GM12865 (cell line): ENCODE results near the gene PIP4K2B.

ENCODE experiments used
- DNase-seq: peaks from one replicate; pipeline ENCODE4 v3.0.0; 2010; ENCODE audit warnings: low read depth
- H3K4me3 ChIP-seq: 2 replicates; pipeline ENCODE4 v1.5.1; 2011; ENCODE audit warnings: mild to moderate bottlenecking, low read depth, low read length, control low read depth
- TF ChIP-seq, protein P1 (sequence below): IDR thresholded peaks from 2 replicates; pipeline ENCODE4 v1.5.1; 2011; ENCODE audit warnings: low read length, control low read depth, low read depth, inconsistent platforms; ENCODE audit not compliant: insufficient read depth; ENCODE audit errors: missing control alignments

PIP4K2B gene

DNA sequence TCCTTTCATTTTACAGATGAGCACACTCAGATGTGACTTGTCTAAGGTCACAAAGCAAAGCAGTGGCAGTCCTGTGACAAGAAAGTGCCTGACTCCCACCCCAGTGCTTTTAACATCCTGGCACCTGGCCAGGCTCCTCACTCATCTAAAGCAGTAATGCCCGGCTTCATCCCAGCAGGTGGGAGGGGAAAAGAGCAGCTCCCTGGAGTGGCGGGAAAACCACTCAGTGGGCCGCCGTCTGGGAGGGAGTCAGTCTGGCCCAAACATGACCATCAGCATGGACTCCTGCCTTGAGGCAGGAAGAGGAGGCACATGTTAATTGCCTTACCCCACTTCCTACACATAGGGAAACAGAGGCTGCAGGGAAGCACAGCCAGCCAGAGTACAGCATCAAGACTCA is 53.8 kb downstream of the PIP4K2B start:
- TF ChIP-seq, protein P1, sequence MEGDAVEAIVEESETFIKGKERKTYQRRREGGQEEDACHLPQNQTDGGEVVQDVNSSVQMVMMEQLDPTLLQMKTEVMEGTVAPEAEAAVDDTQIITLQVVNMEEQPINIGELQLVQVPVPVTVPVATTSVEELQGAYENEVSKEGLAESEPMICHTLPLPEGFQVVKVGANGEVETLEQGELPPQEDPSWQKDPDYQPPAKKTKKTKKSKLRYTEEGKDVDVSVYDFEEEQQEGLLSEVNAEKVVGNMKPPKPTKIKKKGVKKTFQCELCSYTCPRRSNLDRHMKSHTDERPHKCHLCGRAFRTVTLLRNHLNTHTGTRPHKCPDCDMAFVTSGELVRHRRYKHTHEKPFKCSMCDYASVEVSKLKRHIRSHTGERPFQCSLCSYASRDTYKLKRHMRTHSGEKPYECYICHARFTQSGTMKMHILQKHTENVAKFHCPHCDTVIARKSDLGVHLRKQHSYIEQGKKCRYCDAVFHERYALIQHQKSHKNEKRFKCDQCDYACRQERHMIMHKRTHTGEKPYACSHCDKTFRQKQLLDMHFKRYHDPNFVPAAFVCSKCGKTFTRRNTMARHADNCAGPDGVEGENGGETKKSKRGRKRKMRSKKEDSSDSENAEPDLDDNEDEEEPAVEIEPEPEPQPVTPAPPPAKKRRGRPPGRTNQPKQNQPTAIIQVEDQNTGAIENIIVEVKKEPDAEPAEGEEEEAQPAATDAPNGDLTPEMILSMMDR, result no peak
- peak overlapping the region; percentile 23 for H3K4me3 ChIP-seq

DNA sequence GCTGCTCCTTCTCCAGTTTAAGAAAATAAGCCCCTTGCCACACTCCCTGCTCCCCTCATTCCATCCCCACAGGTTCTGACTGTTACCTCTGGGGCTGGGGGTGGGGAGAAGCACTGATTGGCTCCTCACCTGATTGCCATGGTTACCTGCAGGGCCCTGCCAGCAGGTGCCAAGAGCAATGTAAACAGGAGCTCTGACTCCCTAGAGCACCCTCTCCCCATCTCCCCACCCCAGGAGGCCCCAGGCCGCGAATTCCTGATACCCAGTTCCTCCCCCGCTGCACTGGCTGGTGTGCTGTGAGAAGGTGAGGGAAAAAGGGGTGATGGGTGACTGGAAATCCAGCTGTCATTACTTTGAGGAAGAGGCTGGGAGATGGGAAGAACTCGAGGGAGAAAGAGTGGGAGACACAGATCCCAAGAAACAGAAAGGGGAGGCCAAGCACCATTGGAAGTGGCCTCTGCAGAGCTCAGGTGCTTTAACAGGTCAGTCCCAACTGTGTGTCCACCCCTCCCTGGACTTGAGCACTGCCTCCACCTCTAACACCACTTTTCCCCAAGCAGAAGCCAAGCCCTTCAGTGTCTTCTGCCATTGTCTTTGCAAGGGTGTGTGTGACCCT is 55.7 kb downstream of the PIP4K2B start:
- DNase-seq, result no peak
- TF ChIP-seq, protein P1, result no peak
- H3K4me3 ChIP-seq, result no peak overlapping the region

More for the DNA sequence above, 53.8 kb downstream of the PIP4K2B start:
- no peak for DNase-seq

DNA sequence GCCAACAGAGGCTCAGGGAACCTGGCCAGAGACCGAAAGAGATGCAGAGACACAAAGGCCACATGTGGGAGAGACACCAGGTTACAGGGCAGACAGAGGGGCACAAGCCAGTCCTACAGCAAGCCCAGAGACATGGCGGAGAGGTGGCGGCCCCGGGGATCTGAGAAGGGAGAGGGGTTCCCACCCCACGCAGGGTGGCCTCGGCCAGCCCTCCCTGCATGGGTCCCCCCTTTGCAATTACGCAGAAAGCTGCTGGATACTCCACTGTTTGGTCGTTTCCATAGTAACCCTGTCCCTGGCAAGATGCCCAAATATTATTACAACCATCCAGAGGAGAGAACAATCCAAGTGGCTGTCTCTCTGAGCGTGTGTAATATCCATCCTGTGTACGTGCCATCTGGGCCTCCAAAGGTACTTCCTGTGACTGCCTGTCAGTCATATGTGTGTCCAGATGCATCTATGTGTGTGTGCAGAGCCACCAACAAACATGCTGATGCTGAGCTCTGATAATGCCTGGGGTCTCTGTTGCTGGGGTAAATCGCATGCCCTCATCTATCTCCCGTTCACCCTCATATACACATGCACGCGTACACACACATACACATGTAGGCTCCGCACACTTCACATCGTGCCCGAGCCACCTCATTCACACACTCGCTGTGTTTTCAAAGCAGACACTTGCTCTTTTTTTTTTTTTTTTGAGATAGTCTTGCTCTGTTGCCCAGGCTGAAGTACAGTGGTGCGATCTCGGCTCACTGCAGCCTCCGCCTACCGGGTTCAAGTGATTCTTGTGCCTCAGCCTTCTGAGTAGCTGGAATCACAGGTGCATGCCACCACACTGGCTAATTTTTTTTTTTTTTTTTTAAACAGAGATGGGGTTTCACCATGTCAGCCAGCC is 56.7 kb downstream of the PIP4K2B start:
- DNase-seq, result no peak
- H3K4me3 ChIP-seq, result no peak overlapping the region
- TF ChIP-seq, protein P1, result no peak

DNA sequence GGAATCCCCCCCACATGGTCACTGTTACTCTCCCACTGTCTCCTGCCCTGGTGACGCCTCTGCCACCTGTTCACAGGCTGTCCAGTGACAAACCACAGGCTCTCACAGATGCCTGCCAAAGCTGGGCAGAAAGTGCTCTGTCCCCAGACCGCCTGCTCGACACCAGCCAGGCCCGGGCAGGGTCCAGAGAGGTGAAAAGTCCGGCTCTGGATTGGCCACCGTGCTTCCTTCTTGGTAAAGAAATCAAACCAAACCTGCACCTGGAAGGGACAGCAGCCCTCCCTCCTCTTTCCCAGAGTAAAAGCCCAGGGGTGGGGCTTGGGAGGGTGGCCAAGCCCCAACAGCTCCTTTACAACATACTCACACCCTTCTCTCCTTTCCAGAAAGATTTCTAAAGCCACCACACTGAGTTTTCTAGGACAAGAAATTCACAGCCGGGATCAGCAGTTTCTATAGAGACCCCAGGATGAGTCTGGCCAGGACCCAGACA is 57.4 kb downstream of the PIP4K2B start:
- no peak overlapping the region for H3K4me3 ChIP-seq
- TF ChIP-seq, protein P1, result no peak
- DNase-seq, result no peak

DNA sequence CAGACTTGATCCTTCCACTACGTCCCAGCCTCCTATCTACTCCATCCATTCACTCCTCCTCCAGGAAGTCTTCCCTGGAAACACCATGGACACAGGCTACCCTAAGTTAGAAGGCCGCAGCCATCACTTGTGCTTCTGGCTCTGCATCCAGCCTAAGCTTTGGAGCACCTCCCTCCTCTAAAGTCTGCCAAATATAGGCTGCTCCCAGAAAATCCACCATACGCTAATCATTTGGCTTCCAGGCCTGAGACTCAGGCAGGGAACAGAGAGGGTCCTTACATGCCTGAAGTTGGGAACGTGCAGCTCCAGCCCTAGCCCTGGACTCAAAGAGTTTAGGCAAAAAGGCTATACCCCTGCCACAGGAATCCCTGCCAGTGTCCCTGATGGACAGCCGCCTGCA is 57.9 kb downstream of the PIP4K2B start:
- no peak overlapping the region for H3K4me3 ChIP-seq
- TF ChIP-seq, protein P1, result no peak
- no peak for DNase-seq

DNA sequence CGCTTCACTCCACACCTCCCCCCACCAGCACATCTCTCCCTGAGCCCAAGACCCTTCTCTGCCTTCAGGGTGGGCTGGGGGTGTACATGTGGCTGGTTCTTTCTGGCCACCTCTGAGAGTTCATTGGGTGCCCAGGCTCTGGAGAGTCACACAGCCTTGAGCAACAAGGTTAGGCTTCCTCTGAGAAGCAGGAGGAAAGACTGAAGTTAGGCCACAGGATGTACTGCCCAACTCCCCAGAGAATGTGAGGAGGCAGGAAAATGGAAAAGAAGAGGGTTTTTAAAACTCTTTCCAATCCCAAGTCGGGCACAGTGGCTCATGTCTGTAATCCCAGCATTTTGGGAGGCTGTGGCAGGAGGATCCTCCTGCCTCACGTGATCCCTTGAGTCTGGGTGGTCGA is 58.5 kb downstream of the PIP4K2B start:
- H3K4me3 ChIP-seq, result no peak overlapping the region
- DNase-seq, result no peak
- TF ChIP-seq, protein P1, result no peak

DNA sequence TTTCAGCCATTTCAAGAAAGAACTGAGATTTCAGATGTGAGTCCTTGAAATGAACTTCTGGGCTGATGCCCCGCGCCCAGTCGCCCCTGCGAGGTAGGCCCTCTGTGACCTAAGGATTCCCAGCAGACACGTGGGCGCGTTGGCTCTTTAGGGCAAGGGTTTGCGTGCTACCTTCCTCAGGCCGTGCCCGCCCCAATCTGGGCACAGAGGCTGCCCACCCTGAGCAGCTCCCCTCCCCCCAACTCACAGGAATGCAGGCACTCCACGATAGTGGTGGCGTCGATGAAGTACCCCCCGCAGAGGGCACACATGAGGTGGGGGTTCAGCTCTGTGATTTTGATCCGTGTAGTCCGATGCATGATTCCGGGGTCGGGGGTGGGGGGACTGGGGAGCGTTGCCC is 59.3 kb downstream of the PIP4K2B start:
- H3K4me3 ChIP-seq, result no peak overlapping the region
- TF ChIP-seq, protein P1, result no peak

More for the DNA sequence above, 59.3 kb downstream of the PIP4K2B start:
- DNase-seq, result no peak
